ENCODE measurements around the gene PBX3.
"Not testable (repeated sequence)": the region's sequence is repeated elsewhere in the genome, so short reads cannot be mapped to it uniquely, and the experiment has no call there.

PBX3 gene

DNA sequence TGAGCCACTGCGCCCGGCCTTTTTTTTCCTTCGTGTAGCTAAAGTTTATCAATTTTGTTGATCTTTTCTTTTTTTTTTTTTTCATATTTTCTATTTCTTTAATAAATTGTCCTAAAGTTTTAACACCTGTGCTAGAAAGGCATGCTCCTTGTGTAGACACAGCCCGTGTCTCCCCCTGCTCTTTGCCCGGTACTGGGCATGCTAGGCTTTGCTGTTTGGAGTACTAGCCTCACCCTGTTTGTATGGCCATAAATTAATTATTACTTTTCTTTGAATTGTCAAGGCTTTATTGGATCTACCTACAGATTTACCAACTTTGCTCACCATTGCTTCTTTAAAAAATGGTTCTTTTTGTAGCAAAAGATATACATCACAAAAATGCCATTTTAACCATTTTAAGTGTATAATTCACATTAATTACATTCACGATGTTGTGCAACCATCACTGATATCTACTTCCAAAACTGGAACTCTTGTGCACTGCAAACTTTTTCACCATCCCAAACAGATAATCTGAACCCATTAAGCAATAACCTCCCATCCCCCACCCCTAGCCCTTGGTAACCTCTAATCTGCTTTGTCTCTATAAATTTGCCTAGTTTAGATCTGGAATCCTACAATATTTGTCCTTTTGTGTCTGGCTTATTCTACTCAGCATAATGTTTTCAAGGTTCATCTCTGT lies 31.5 kb downstream of the PBX3 start:
- not testable (repeated sequence) for DNase-seq (ENCODE audit: low read depth)

DNA sequence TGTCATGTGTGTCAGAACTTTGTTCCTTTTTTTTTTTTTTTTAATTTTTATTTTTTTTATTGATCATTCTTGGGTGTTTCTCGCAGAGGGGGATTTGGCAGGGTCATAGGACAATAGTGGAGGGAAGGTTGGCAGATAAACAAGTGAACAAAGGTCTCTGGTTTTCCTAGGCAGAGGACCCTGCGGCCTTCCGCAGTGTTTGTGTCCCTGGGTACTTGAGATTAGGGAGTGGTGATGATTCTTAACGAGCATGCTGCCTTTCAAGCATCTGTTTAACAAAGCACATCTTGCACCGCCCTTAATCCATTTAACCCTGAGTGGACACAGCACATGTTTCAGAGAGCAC lies 32.0 kb downstream of the PBX3 start:
- not testable (repeated sequence) for DNase-seq (ENCODE audit: low read depth)

DNA sequence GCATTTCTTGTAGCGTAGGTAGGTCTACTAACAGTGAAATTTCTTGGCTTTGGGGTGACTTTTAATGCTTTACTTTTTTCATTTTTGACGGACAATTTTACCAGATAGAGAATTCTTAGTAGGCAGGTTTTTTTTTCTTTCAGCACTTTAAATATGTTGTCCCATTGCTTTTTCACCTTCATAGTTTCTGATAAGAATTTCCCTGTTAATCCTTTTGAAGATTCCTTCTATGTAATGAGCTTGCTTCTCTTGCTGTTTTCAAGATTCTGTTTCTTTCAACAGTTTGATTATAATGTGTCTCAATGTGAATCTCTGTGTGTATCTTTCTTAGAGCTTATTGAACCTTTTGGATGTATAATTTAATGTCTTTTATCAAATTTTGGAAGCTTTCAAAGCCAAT lies 35.5 kb downstream of the PBX3 start:
- DNase-seq (ENCODE audit: low read depth) = no peak

DNA sequence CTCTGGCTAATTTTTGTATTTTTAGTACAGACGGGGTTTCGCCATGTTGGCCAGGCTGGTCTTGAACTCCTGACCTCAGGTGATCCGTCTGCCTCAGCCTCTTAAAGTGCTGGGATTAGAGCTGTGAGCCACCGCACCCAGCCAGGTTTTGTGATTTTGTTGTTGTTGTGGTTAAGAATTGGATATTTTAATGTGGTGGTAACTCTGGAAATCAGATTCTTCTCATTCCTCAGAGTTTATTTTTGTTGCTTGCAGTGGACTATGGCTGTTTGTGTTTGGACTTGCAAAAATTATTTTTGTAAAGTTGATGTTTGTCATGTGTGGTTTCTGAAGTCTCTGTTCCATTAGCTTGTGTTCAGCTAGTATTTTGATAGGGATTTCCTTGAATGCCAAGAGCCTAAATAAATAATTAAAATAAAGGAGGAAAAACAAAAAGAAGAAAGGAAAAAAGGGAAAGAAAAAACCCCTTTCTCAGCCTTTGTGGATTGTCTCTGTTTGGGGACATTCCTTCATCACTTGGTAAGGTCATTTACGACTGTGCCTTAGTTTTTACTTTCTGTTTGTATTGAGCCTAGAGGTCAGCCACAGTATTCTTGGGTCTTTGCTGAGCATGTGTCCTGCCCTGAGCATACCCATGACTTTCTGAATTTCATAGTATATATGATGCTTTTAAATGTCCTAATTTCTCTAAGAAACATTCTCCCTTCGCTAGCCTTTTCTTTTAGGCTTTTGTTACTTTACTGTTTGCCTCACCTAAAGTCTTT lies 37.3 kb downstream of the PBX3 start:
- no peak for DNase-seq (ENCODE audit: low read depth)

DNA sequence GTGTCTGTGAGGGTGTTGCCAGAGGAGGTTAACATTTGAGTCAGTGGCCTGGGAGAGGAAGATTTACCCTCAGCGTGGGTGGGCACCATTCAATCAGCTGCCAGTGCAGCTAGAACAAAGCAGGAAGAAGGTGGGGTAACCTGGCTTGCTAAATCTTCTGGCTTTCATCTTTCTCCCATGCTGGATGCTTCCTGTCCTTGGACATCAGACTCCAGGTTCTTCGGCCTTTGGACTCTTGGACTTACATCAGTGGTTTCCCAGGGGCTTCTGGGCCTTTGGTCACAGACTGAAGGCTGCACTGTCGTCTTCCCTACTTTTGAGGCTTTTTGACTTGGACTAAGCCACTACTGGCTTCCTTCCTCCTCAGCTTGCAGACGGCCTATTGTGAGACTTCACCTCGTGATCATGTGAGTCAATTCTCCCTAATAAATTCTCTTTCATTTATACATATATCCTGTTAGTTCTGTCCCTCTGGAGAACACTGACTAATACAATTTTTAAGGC lies 38.1 kb downstream of the PBX3 start:
- DNase-seq (ENCODE audit: low read depth) = peak; percentile 17

DNA sequence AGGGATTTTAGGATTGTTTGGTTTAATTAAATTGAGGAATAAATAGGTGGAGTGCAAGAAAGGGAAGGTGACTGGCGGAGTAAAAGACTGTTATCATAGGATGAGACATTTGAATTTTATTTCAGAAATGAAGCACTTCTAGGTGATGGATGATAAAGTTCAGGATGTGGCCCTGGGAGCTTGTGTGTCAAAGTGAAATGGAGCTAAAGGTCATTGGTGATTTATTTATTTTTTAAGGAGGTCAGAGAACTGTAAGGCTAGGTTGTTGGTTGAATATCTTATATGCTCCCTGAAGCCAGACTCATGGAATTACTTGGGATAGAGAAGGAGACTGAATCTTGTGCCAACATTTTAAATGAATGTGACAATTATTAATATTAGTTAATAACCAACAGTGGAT lies 40.5 kb downstream of the PBX3 start:
- no peak for DNase-seq (ENCODE audit: low read depth)

DNA sequence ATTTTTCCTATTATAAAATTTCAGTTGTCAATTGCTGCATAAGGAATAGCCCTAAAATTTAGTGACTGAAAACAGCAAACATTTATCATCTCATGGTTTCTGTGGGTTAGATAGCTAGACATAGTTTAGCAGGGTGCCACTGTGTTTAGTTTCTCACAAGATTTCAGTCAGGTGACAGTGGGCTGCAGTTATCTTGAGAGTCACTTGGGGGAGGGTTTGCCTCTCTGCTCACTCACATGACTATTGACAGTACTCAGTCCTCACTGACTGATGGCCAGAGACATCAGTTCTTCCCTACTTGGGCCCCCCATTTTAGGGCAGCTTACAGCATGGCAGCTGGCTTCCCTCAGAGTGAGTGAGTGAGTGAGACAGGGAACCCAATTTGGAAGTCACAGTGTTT lies 42.0 kb downstream of the PBX3 start:
- no peak for DNase-seq (ENCODE audit: low read depth)

DNA sequence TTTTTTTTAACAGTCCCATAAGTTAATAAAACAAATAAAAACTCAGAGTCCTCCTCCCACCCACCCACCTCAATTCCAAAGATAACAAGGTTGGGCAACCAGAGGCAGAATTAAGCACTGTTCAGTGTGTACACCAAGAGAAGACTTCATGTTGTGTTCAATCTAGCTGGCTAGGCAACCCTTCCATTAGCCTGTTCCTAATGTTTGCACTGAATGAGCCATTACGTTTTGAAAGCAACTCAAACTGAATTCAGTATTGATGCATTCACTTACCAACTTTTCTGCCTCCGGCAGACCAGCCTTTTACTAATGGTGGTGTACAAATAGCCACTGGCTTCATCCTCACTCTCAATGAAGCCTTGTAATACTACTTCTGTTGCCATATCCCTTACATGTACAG lies 47.5 kb downstream of the PBX3 start:
- DNase-seq (ENCODE audit: low read depth) = no peak

DNA sequence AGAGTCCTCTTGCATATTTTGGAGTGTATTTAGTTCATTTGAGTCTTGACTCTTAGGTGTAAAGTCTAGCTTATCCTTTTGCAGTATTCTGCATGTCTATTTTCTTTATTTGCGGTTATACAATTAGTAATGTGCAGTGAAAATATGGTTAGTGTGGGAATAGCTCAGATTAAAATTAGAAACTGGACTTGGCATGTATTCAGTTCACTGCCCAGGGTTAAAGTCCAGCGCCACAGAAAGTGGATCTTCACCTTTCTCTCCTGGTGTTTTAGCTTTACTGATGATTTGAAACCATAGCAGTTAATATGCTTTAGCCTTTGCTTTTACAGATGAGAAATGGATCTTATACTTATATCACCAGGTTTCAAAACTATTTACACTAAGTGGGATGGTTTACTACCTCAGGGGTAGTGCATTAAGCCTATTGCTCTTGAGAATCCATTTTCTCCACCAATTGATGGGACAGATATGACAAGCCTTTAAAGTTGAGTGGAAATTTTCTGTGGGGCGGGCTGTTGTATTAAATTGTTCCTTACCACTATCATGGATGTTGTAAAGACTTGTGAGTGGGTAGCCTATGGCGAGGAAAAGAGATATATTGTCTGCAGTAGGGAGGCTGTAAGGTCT lies 48.9 kb downstream of the PBX3 start:
- DNase-seq (ENCODE audit: low read depth) = no peak

DNA sequence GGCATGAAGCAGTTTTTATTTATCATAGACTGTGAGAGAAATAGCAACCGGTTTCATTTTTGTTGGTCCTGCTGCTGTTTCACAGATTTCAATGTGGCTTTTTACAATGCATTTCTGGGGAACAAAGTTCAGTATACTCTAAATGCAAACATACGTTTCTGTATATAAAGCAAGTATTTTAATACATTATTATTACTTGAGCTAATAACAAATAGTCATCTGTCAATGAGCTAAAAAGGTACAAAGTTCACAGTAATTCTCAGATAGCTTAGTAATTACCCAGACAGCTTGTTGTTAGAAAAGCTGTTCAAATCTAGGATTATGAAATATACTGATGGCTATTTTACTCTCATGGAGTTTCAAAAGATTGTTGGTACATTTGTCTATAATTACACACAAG lies 50.8 kb downstream of the PBX3 start:
- no peak for DNase-seq (ENCODE audit: low read depth)

DNA sequence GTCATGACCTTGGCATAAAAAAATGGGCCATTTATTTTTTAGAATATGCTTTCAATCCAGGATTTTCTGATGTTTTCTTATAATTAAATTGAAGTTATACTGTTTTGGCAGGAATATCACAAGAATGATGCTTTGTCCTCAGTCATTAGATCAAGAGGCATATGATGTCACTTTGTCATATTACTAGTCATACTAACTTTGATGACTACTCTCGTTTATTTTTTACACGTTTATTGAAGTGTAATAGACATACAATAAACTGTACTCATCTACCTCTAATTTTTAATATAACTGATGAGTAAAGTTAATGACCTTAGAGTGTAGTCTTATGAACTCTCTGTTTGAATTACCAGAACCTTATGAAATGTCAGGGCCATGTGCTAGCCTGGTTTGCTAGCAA lies 56.4 kb downstream of the PBX3 start:
- no peak for DNase-seq (ENCODE audit: low read depth)

DNA sequence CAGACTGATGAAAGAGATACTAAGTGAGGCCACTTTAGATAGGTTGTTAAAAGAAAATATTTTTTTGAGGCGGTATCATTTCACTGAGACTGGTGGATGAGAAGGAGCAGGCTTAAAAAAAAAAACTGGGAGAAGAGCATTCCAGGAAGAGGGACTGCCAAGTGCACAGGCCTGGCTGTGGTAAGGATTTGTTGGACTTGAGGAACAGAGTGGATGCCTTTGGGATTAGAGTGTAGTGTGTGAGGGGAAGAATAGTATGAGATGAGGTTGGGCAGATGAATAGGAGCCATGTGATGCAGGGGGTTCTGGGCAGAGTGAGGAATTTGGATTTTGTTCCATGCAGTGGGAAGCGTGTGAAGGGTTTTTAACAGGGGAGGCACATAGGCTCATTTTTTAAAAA lies 57.9 kb downstream of the PBX3 start:
- no peak for DNase-seq (ENCODE audit: low read depth)

DNA sequence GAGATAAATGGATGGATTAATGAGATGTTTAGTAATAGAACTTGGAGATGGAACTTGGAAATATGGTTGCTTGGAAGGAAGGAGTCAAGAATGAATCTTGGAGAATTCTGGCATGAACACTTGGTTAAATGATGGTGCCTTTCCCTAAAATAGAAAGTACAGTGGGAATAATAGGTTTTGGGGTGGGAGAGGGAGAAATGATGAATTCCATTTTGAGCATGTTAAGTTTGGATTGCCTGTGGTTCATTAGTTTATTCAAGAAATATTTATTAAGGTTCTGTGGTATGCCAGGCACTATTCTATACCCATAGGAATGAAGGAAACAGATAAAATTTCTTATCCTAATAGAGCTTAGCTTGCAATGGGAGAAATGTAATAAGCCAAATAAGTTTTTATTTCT lies 58.4 kb downstream of the PBX3 start:
- DNase-seq (ENCODE audit: low read depth) = no peak

DNA sequence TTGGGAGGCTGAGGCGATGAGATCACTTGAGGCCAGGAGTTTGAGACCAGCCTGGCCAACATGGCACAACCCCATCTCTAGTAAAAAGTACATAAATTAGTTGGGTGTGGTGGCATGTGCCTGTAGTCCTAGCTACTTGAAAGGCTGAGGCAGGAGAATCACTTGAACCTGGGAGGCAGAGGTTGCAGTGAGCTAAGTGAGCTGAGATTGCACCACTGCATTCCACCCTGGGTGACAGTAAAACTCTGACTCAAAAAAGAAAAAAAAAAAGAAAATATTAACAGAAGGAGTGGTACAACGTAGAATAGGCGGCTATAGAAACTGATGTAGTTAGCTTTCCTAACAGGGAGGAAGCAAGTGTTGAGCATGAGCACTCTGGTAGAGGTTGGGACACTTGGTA lies 59.9 kb downstream of the PBX3 start:
- DNase-seq (ENCODE audit: low read depth) = no peak

DNA sequence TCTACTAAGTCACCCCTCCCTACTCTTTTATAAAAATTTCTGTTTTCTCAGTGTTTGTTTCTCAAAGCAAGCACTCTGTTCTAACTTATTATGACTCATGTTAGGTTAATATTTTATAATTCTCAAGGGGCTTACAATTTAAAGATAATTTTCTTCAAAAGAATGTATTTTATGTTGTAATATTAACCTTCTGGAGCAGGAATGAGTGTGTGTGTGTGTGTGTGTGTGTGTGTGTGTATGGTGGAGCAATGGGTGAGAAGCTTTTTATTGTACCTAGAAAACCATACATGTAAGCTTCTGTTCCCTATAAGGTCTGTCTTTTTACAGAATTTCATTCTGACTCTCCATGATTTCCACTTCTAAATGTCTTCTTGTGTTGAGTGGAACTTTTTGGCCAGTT lies 63.0 kb downstream of the PBX3 start:
- DNase-seq (ENCODE audit: low read depth) = no peak

DNA sequence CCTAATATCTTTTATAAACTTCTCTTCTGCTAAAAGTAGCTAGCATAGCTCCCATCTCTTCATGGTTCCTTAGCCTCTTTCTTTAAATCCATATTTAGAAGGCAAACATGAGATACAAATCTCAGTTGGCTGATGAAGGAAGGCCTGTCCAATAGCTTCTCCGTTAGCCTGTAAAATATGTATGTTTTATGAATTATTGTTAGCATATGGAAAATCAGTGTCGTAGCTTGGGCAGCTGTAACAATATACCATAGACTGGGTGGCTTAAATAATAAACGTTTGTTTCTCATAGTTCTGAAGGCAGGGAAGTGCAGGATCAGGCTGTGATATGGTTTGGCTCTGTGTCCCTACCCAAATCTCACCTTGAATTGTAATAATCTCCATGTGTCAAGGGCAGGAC lies 63.8 kb downstream of the PBX3 start:
- no peak for DNase-seq (ENCODE audit: low read depth)

DNA sequence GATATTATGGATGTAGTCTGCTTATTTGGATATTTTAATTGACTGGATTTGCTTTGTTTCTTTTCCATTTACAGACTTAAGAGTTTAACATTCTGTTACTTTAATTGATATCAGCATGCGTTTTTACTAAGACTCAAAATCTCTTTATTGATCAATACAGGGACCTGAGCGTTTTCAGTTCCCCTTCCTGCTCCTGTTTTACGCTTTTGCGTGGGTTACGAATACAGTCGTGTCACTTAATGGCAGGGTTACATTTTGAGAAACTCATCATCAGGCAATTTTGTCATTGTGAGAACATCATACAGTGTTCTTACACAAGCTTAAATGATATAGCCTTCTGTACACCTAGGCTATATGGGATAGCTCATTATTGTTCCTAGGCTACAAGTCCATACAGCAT lies 65.2 kb downstream of the PBX3 start:
- no peak for DNase-seq (ENCODE audit: low read depth)

DNA sequence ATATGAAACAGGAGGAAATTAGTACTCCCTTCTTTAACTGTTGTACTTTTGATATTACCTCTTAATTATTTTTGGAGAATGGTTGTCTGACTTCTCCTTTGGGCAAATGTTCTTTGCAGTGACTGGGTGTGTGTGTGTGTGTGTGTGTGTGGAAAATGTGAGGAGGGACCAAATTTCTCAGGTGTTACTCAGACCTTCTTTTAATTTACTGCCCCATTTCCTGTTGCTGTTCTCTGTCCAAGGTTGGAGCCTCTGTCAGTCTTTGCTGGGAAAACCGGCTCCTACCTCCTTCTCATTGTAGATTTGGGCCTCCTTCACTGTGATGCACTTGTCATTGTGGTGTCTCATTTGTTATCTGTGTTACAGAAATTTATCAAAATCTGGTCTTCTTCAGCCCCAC lies 68.4 kb downstream of the PBX3 start:
- DNase-seq (ENCODE audit: low read depth) = no peak

DNA sequence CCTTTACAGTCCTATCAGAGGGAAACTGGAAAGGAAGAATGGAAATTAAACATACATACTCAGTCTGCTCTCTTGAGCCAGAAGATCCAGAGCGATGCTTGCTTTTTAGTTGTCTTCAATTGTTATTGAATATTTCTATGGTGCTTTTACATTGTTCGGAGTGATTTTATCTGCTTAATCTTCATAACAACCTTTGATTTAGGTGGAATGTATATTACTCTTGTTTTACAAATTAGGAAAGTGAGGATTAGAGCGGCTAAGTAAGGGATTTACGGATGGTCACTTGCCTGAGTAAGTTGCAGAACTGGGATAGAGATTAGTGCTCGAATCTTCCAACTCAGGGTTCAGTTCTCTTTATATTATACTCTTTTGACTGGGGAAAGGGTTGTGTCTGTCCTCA lies 69.1 kb downstream of the PBX3 start:
- DNase-seq (ENCODE audit: low read depth) = no peak

DNA sequence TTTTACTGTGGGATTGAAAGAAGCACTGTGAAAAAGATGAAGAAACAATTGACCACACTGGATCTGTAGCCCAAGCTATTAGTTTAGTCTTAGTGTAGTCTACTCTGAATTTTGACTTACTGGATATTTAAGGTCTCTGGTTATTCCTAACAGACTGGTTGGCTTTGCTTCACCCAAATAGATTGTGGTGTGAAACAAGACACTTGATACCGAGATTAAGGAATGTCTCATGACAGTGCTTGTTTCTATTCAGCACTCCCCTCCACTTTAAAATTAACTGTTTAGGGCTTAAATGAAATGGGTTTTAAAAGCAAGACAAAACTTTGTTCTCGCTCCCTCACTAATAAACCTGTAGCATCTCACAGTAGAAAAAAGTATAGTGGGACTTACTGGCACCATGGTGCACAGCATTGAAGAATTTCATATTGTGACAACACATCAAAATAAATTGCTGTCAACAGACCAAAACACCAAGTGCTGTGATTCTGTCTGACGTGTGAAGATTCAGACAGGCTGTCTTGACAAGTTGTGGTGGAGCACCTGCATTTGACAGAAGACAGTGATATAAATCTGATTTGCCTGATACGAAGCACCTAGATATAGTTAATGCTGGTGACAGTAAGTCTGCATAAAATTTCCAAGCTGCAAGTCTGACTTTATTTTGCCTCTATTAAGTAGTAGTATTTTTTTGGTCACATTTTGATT lies 73.1 kb downstream of the PBX3 start:
- DNase-seq (ENCODE audit: low read depth) = no peak

DNA sequence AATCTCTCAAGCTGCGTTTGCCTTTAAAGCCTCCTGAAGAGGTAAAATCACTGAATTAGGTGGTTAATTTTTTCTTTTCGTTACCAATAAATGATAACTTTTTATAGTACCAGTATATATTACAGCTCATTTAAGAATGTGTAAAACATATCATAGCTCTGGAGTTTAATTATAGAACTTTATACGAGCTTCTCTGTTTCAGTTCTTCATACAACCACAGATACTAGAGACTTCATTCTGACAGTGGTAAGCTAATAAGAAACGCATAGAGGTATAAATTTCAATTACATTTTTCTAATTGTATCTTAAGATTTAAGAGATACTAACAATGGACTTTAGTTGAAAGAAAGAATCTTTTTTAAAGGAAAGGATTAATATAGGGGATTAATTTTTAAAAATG lies 73.9 kb downstream of the PBX3 start:
- DNase-seq (ENCODE audit: low read depth) = no peak

DNA sequence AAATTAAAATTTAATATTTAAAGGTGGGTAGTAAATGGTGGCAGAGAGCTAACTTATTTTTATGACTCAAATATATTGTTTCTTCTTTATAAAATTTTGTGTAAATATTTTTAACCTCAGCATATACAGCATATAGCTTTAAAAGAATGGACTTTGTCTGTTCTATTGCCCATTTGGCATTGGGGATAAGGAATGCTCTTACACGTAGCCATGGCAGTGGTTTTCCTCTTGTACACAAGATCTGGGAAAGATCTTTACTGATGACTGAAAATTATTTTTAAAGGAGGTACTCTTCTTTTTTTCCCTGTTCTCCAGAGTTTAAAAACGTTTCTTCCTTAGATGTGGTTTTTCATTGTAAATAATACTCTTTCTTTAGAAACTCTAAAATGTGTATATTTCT lies 75.0 kb downstream of the PBX3 start:
- DNase-seq (ENCODE audit: low read depth) = no peak

DNA sequence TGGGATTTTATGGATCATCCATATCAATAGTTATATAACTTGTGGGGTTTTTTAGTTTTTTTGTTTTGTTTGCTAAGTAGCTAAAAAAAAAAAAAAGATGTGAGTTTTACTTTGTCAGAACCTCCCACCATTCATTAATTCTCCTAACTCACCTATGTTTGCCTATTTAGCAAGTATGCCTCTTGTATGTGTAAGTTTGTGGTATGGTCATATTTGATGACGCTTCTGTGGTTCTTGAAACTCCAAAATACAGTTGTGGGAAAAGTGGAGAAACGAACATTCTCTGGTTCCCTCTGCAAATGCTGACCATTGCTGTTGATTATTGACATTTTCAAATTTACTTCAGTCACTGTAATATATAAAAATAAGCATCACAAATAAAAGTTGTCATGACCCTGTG lies 75.7 kb downstream of the PBX3 start:
- DNase-seq (ENCODE audit: low read depth) = no peak

Measured in stimulated activated CD8-positive, alpha-beta memory T cell treated with anti-CD3 and anti-CD28 coated beads, Interleukin-4, amount 100 ng/mL, for 24 hours (primary cell).